Peyer's patch (tissue), 4 donors: ENCODE results near the gene PHB1. TPM values are rescaled to one million over a fixed set of nuclear protein-coding genes. Genes with fewer than 3 reads are reported as not detected.

Experiments
- DNase-seq, 3 donors: peaks; one replicate each; pipeline ENCODE4 v3.0.0-alpha.2; 2017 to 2019
- H3K27ac ChIP-seq, 4 donors: fragments of 200-600 bp; sonication (generic); one replicate each; pipeline ENCODE4 v1.5.1; 2016 to 2019
- H3K27me3 ChIP-seq, 2 donors: fragments of 200-600 bp; sonication (generic); one replicate each; pipeline ENCODE4 v1.5.1; 2019
- H3K36me3 ChIP-seq, 3 donors: fragments of 200-600 bp; sonication (generic); one replicate each; pipeline ENCODE4 v1.5.1; 2016 to 2019
- H3K4me1 ChIP-seq, 4 donors: fragments of 200-600 bp; sonication (generic); one replicate each; pipeline ENCODE4 v1.5.1; 2016 to 2019
- H3K4me3 ChIP-seq, 4 donors: fragments of 200-600 bp; sonication (generic); 1 replicate in 3 of 4; 2 replicates in 1 of 4; pipeline ENCODE4 v1.5.1; 2016 to 2019; ENCODE audit warnings: mild to moderate bottlenecking in 1 of 4
- H3K9me3 ChIP-seq, 4 donors: fragments of 200-600 bp; sonication (generic); one replicate each; pipeline ENCODE4 v1.5.1; 2016 to 2019; ENCODE audit warnings: mild to moderate bottlenecking in 1 of 4
- CTCF ChIP-seq, 6 experiments: fragments of 450-650 bp in 4 of 6; fragments of 200-600 bp in 2 of 6; sonication (generic) in 1 of 6; IDR thresholded peaks; one replicate each; pipeline ENCODE4 v1.5.1; 2017 to 2019; ENCODE audit warnings: antibody characterized with exemption in 6 of 6, mild to moderate bottlenecking in 3 of 6, moderate library complexity in 1 of 6
- POLR2A ChIP-seq, 2 donors: fragments of 450-650 bp; IDR thresholded peaks; one replicate each; pipeline ENCODE4 v1.5.1; 2017; ENCODE audit warnings: antibody characterized with exemption in 2 of 2, mild to moderate bottlenecking in 2 of 2, moderate library complexity in 2 of 2
- total RNA-seq, 4 donors: library from RNA; depleted of rRNA; stranded (reverse); fragments of >200 nt; gene quantifications; one replicate each; pipeline ENCODE4 v1.1.0, GENCODE V29; 2016

Gene PHB1
- total RNA-seq, 4 donors from 2014 or later = 59.5 to 75.9 (median 69.9) TPM

DNA sequence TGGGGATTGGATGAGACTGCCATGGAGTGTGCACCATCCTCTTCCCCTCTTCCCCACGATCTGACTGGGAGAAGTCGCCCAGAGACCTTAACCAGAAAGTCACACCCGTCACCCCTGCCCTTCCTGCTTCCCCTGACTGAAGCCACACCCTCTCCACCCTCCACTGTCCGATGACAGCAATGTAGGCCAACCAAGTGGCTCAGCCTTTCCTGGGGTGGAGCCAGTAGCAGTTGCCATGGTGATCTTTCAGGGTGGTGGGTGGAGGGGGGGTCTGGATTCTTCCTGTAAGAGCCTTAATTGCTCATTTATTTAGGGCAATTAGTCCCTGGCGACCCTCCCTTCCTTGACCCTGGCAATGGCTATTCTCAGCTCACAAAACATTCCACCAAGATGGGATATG lies 37.5 kb upstream of the PHB1 start:
- Histone ChIP-seq H3K4me3 (no peak overlapping the region), H3K27me3 (no peaks in the 10 kb centered on the region), H3K27ac (no peak overlapping the region), H3K36me3 (no peaks in the 10 kb centered on the region), H3K9me3 (no peaks in the 10 kb centered on the region), H3K4me1 (no peaks in the 10 kb centered on the region)
- no peak for DNase-seq
- TF ChIP-seq POLR2A (IDR thresholded peaks at IDR 0.05) = no peak
- no peak for TF ChIP-seq CTCF (IDR thresholded peaks at IDR 0.05)

GRCh38 chr17:49450735-49451134 lies 36.1 kb upstream of the PHB1 start:
- no peaks in the 10 kb centered on the region for H3K36me3 ChIP-seq
- no peak overlapping the region for H3K27ac ChIP-seq
- H3K4me1 ChIP-seq = no peaks in the 10 kb centered on the region
- no peak overlapping the region for H3K4me3 ChIP-seq
- TF ChIP-seq POLR2A (IDR thresholded peaks at IDR 0.05) = no peak
- no peak for TF ChIP-seq CTCF (IDR thresholded peaks at IDR 0.05)
- DNase-seq = no peak
- no peaks in the 10 kb centered on the region for H3K27me3 ChIP-seq
- no peaks in the 10 kb centered on the region for H3K9me3 ChIP-seq

DNA sequence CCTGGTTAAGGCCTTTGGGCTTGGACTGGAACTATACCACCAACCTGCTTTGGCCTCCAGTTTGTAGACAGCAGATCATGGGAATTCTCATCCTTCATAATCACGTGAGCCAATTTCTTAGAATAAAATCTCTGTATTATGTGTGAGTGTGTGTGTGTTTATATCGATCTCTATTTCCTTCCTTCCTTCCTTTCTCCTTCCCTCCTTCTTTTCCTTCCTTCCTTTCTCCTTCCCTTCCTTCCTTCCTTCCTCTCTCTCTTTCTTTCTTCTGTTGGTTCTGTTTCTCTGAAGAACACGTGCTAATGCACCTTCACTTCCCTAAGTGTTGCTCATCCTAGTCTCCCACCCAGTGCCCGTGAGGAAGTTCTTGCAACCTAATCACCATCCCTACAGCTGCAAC lies 35.5 kb upstream of the PHB1 start:
- H3K27me3 ChIP-seq = no peaks in the 10 kb centered on the region
- TF ChIP-seq POLR2A (IDR thresholded peaks at IDR 0.05) (no peak), CTCF (IDR thresholded peaks at IDR 0.05) (no peak)
- DNase-seq = no peak
- no peaks in the 10 kb centered on the region for H3K4me1 ChIP-seq
- no peaks in the 10 kb centered on the region for H3K9me3 ChIP-seq
- H3K27ac ChIP-seq = no peak overlapping the region
- no peak overlapping the region for H3K4me3 ChIP-seq
- H3K36me3 ChIP-seq = no peaks in the 10 kb centered on the region

DNA sequence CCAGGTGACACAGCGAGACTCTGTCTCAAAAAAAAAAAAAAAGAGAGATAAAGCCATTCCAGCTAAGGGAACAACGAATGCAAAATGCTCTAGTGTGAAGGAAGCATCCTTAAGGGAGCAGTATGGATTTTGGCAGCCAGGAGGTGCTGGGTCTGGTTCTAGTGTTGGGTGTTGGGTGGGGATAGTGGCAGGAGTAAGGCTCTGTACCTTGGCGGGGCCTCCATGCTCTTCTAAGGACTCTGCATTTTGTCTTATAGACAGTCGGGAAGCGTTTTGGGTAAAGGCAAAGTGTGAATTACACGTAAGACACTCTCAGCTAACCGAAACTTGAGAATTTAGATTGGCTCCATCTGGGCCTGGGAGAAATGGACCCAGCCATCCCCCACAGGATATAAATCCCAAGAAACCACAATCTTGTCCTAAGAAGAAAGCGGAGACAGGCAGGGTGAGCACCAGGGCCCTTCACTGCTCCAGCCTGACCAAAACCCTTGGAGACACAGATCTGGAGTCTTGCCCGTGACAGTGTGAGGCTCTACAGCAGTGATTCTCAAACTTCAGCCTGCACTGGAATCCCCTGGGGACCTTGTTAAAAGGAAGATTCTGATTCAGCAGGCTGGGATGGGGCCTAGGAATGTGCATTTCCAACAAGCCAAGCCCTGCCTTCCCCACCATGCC lies 33.1 kb upstream of the PHB1 start:
- TF ChIP-seq CTCF (IDR thresholded peaks at IDR 0.05) = no peak
- no peak for TF ChIP-seq POLR2A (IDR thresholded peaks at IDR 0.05)

DNA sequence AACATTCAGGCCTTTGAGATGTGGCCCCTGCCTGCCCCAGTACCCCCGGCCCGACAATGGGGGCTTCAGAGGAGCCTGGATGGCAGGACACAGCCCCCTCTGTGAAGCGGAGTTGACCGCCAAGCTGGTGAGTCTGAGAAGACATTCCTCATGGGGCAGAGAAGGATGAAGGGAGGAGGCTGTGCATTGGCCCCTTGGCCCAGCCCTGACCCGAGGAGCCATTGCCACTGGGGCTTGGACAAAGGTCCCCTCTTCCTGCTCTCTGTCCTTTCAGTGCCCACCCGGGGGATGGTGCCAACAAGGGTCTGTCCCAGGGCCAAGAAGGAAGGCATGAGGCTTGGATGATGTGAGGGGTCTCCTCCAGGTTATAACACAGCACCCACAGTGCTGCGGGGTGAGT lies 30.9 kb upstream of the PHB1 start:
- no peaks in the 10 kb centered on the region for H3K36me3 ChIP-seq
- H3K9me3 ChIP-seq = no peaks in the 10 kb centered on the region
- H3K27me3 ChIP-seq = no peaks in the 10 kb centered on the region
- TF ChIP-seq POLR2A (IDR thresholded peaks at IDR 0.05) = no peak
- no peak for TF ChIP-seq CTCF (IDR thresholded peaks at IDR 0.05)
- H3K4me1 ChIP-seq = no peaks in the 10 kb centered on the region
- no peak overlapping the region for H3K4me3 ChIP-seq
- no peak overlapping the region for H3K27ac ChIP-seq
- DNase-seq = no peak

More for the DNA sequence above, 33.1 kb upstream of the PHB1 start:
- no peaks in the 10 kb centered on the region for H3K9me3 ChIP-seq
- no peaks in the 10 kb centered on the region for H3K27me3 ChIP-seq
- H3K36me3 ChIP-seq = no peaks in the 10 kb centered on the region
- no peak for DNase-seq
- H3K4me3 ChIP-seq = no peak overlapping the region
- H3K4me1 ChIP-seq = no peaks in the 10 kb centered on the region
- no peak overlapping the region for H3K27ac ChIP-seq

- Histone ChIP-seq H3K36me3 (no peaks in the 10 kb centered on the region), H3K27me3 (no peaks in the 10 kb centered on the region), H3K9me3 (no peaks in the 10 kb centered on the region), H3K4me1 (no peaks in the 10 kb centered on the region), H3K27ac (no peak overlapping the region), H3K4me3 (no peak overlapping the region)
- no peak for TF ChIP-seq CTCF (IDR thresholded peaks at IDR 0.05)
- no peak for TF ChIP-seq POLR2A (IDR thresholded peaks at IDR 0.05)
- DNase-seq = no peak
These were observed 29.7 kb upstream of the PHB1 start for GRCh38 chr17:49444384-49444783.
